Vagina (tissue), 2 donors: Measurements from ENCODE around the gene B4GALT5. TPM values are rescaled to one million over a fixed set of nuclear protein-coding genes. Genes with fewer than 3 reads are reported as not detected.

Source experiments
- DNase-seq, 2 donors: peaks; one replicate each; pipeline ENCODE4 v3.0.0-alpha.2; 2017; ENCODE audit errors: extremely low spot score in 2 of 2
- H3K27ac ChIP-seq: fragments of 200-600 bp; sonication (generic); one replicate; pipeline ENCODE4 v1.5.1; 2019
- H3K27me3 ChIP-seq: fragments of 200-600 bp; sonication (generic); one replicate; pipeline ENCODE4 v1.5.1; 2019
- H3K36me3 ChIP-seq, 2 donors: fragments of 200-600 bp; sonication (generic); one replicate each; pipeline ENCODE4 v1.5.1; 2017 to 2019
- H3K4me1 ChIP-seq: fragments of 200-600 bp; sonication (generic); one replicate; pipeline ENCODE4 v1.5.1; 2019
- H3K4me3 ChIP-seq, 2 donors: fragments of 200-600 bp; sonication (generic); 1 replicate in 1 of 2; 2 replicates in 1 of 2; pipeline ENCODE4 v1.5.1; 2016 to 2019
- H3K9me3 ChIP-seq: fragments of 200-600 bp; sonication (generic); one replicate; pipeline ENCODE4 v1.5.1; 2019
- POLR2A ChIP-seq, 2 donors: fragments of 450-650 bp; IDR thresholded peaks; one replicate each; pipeline ENCODE4 v1.6.1; 2017; ENCODE audit warnings: antibody characterized with exemption in 2 of 2, mild to moderate bottlenecking in 2 of 2, moderate library complexity in 2 of 2
- POLR2AphosphoS5 ChIP-seq, 2 donors: sonication (generic); formaldehyde crosslinking; IDR thresholded peaks; one replicate each; pipeline ENCODE4 v1.9.0; 2017; ENCODE audit warnings: antibody characterized with exemption in 2 of 2, mild to moderate bottlenecking in 2 of 2, low read depth in 1 of 2; ENCODE audit not compliant: insufficient read depth in 1 of 2
- intact Hi-C: fragments of 100-400 bp; cut with DNase I; formaldehyde crosslinking; loops from one replicate; pipeline ENCODE4 v1.15.1; 2023
- total RNA-seq: library from RNA; depleted of rRNA; stranded (reverse); fragments of >200 nt; gene quantifications from one replicate; pipeline ENCODE4 v1.2.3, GENCODE V29; 2016
- TF ChIP-seq, protein P1 (sequence below), 3 experiments: fragments of 450-650 bp in 2 of 3; fragments of 200-600 bp in 1 of 3; sonication (generic) in 1 of 3; IDR thresholded peaks; one replicate each; pipeline ENCODE4 v1.5.1; 2017 to 2019; ENCODE audit warnings: antibody characterized with exemption in 3 of 3, mild to moderate bottlenecking in 2 of 3, moderate library complexity in 2 of 3

B4GALT5 gene
- total RNA-seq, 1 donor from 2014 or later = 17.9 TPM

DNA sequence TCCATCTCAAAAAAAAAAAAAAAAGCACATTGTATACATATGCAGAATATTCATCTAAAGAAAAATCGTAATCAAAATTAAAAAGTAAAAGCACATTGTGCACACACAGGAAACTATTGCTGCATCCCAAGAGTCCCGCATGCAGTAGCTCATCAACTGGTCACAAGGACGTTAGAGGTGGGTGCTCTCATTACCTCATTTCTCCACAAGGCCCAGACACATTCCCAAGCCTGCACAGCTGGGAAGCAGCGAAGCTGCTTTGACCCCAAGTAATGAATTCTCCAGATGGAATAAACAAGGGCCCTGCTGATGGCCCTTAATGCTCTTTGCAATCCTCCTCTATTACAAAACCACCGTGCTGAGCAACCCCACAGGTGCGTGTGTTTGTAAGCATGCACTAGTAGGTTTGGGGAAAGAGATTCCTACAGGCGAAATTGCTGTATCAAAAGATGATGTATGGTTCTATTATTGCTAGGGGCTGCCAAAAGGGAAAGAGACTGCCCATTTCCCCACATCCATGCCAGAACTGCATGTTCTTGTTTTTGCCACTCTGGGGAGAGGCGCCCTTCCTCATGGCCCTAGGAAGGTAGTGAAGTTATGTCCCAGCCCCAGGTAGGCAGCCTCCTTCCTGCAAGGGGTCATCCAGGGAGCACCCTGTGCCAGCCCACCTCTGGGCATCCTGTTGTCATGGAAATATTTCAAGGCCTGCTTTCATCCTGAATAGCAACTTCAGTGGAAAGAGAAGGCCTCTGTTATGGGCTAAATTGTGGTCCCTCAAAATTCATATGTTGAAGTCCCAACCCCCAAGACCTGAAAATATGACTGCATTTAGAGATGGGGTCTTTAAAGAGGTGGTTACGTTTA lies 111.1 kb downstream of the B4GALT5 start:
- DNase-seq = no peak
- Histone ChIP-seq H3K27ac (no peak overlapping the region), H3K4me3 (no peak overlapping the region), H3K4me1 (peaks cover 14% of the 10 kb centered on the region), H3K9me3 (no peaks in the 10 kb centered on the region), H3K27me3 (no peaks in the 10 kb centered on the region), H3K36me3 (no peaks in the 10 kb centered on the region)
- TF ChIP-seq, protein P1, sequence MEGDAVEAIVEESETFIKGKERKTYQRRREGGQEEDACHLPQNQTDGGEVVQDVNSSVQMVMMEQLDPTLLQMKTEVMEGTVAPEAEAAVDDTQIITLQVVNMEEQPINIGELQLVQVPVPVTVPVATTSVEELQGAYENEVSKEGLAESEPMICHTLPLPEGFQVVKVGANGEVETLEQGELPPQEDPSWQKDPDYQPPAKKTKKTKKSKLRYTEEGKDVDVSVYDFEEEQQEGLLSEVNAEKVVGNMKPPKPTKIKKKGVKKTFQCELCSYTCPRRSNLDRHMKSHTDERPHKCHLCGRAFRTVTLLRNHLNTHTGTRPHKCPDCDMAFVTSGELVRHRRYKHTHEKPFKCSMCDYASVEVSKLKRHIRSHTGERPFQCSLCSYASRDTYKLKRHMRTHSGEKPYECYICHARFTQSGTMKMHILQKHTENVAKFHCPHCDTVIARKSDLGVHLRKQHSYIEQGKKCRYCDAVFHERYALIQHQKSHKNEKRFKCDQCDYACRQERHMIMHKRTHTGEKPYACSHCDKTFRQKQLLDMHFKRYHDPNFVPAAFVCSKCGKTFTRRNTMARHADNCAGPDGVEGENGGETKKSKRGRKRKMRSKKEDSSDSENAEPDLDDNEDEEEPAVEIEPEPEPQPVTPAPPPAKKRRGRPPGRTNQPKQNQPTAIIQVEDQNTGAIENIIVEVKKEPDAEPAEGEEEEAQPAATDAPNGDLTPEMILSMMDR (IDR thresholded peaks at IDR 0.05) = no peak
- TF ChIP-seq POLR2A (IDR thresholded peaks at IDR 0.05) (no peak), POLR2AphosphoS5 (IDR thresholded peaks at IDR 0.05; ENCODE audit: insufficient read depth in 1 of 2, low read depth in 1 of 2) (no peak)
- intact Hi-C loops = loop anchor here (10.0 kb wide), 1 partner anchor 268 kb away; no protein-coding TSS in a partner anchor

DNA sequence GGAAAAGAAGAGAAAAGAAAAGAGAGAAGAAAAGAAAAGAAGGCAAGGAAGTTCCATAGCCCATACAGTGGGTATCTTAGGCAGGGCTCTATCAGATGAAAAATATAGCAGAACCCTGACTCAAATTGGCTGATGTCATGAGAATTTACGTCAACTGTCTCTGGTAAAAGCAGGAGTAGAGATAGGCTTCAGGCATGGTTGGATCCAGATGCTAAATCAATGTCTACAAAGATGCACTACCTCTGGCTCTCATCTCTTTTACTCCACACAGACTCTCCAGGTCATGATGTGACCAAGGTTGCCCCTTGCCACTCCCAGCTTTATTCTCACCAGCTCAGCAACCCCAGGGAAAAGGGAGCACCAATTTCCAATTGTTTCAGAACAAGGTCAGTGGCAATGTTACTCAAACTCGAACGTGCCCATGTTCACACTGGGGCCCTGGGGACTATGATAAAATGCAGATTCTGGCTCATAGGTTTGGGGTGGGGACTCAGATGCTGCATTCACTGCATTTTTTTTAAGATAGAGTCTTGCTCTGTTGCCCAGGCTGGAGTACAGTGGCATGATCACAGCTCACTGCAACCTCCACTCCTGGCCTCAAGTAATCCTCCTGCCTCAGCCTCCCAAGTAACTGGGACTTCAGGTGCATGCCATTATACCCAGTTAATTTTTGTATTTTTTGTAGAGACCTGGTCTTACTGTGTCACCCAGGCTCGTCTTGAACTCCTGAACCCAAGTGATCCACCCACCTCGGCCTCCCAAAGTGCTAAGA lies 112.3 kb downstream of the B4GALT5 start:
- Histone ChIP-seq H3K27me3 (no peaks in the 10 kb centered on the region), H3K4me1 (peaks cover 20% of the 10 kb centered on the region), H3K4me3 (no peak overlapping the region), H3K9me3 (no peaks in the 10 kb centered on the region), H3K36me3 (no peaks in the 10 kb centered on the region), H3K27ac (no peak overlapping the region)
- intact Hi-C loops = loop anchor here (10.0 kb wide), 1 partner anchor 267 kb away; no protein-coding TSS in a partner anchor
- TF ChIP-seq, protein P1 (IDR thresholded peaks at IDR 0.05) = no peak
- TF ChIP-seq POLR2AphosphoS5 (IDR thresholded peaks at IDR 0.05; ENCODE audit: insufficient read depth in 1 of 2, low read depth in 1 of 2) (no peak), POLR2A (IDR thresholded peaks at IDR 0.05) (no peak)
- no peak for DNase-seq

DNA sequence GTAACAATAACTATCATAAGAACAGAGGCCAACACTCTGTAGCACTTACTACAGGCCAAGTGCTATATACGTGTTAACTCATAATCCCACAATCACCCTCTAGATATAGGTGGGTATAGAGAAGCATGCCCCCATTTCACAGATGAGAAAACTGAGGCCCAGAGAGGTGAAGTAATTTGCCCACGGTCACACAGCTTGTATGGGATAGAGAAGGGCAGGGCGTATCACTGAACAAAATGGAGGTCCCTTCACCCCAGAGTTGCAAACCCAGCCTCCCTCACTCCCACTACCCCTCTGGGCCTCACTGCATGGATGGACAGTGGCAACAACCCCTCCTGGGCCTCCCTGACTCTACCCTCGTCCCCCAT lies 113.9 kb downstream of the B4GALT5 start:
- H3K27ac ChIP-seq = peak overlapping the region; percentile 13
- no peaks in the 10 kb centered on the region for H3K36me3 ChIP-seq
- peaks cover 23% of the 10 kb centered on the region for H3K4me1 ChIP-seq
- DNase-seq = no peak
- no peaks in the 10 kb centered on the region for H3K9me3 ChIP-seq
- intact Hi-C loops = loop anchor here (10.0 kb wide), 1 partner anchor 265 kb away; no protein-coding TSS in a partner anchor
- TF ChIP-seq POLR2A (IDR thresholded peaks at IDR 0.05) (no peak), POLR2AphosphoS5 (IDR thresholded peaks at IDR 0.05; ENCODE audit: insufficient read depth in 1 of 2, low read depth in 1 of 2) (no peak)
- TF ChIP-seq, protein P1 (IDR thresholded peaks at IDR 0.05) = no peak
- no peak overlapping the region for H3K4me3 ChIP-seq
- H3K27me3 ChIP-seq = no peaks in the 10 kb centered on the region

DNA sequence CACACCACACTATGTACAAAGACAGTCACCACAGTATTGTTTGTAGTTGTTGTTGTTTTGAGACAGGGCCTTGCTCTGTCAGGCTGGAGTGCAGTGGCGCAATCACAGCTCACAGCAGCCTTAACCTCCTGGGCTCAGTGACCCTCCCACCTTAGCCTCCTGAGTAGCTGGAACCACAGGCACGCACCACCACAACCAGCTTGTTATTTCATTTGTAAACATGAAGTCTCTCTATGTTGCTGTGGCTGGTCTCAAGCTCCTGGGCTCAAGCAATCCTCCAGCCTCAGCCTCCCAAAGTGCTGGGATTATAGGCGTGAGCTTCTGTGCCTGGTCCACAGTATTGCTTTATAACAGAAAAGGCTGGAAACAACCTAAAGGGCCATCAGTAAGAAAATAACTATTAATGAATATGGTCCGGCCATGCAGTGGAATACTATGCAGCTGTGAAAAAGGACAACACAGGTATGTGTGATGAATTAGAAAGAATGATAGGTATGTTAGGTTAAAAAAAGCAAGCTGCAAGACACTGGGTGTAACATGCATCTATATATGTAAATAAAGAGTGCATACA lies 115.8 kb downstream of the B4GALT5 start:
- intact Hi-C loops = no loop called here
- TF ChIP-seq POLR2A (IDR thresholded peaks at IDR 0.05) (no peak), POLR2AphosphoS5 (IDR thresholded peaks at IDR 0.05; ENCODE audit: insufficient read depth in 1 of 2, low read depth in 1 of 2) (no peak)
- TF ChIP-seq, protein P1 (IDR thresholded peaks at IDR 0.05) = no peak

More for the DNA sequence above, 115.8 kb downstream of the B4GALT5 start:
- Histone ChIP-seq H3K4me1 (peaks cover 35% of the 10 kb centered on the region), H3K27ac (no peak overlapping the region), H3K9me3 (no peaks in the 10 kb centered on the region), H3K27me3 (no peaks in the 10 kb centered on the region), H3K36me3 (no peaks in the 10 kb centered on the region), H3K4me3 (no peak overlapping the region)
- DNase-seq = no peak
